ENCODE data around the gene ADAMTSL3. TPM values are rescaled to one million over a fixed set of nuclear protein-coding genes. Genes with fewer than 3 reads are reported as not detected.
A peak's percentile ranks its signal among the peaks of the same experiment; 100 is the strongest.

The ADAMTSL3 gene
- total RNA-seq, 4 donors from 2014 or later: 3.1 to 48.2 (median 24.6) TPM

DNA sequence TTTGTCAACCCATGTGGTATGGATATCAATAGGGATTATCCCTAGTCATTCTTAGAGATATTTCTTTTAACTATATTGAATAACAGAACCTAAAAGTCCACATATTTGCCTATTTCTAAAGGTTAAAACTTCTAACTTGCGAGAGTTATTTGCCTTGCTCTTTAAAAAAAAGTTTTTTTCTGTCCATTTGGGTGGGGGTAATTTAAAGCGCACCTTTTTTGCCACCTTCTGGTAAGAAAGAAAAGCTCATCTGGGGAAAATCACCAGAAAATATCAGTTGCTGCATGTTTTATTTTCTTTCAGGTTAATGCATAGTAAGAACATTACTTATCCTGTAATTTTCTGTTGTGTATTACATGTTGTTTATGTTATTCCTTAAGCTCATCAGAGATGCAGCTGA, 339.7 kb downstream of the ADAMTSL3 start:
- Histone ChIP-seq H3K4me1 (no peaks in the 10 kb centered on the region), H3K4me3 (no peak overlapping the region), H3K9me3 (no peaks in the 10 kb centered on the region), H3K27me3 (no peaks in the 10 kb centered on the region), H3K36me3 (no peaks in the 10 kb centered on the region), H3K27ac (no peak overlapping the region)
- no peak for TF ChIP-seq POLR2A (IDR thresholded peaks at IDR 0.05)
- TF ChIP-seq, protein P1, sequence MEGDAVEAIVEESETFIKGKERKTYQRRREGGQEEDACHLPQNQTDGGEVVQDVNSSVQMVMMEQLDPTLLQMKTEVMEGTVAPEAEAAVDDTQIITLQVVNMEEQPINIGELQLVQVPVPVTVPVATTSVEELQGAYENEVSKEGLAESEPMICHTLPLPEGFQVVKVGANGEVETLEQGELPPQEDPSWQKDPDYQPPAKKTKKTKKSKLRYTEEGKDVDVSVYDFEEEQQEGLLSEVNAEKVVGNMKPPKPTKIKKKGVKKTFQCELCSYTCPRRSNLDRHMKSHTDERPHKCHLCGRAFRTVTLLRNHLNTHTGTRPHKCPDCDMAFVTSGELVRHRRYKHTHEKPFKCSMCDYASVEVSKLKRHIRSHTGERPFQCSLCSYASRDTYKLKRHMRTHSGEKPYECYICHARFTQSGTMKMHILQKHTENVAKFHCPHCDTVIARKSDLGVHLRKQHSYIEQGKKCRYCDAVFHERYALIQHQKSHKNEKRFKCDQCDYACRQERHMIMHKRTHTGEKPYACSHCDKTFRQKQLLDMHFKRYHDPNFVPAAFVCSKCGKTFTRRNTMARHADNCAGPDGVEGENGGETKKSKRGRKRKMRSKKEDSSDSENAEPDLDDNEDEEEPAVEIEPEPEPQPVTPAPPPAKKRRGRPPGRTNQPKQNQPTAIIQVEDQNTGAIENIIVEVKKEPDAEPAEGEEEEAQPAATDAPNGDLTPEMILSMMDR (IDR thresholded peaks at IDR 0.05): no peak
- intact Hi-C loops (cut with DNase I; ENCODE audit: low total_unique reads): no loop called here
- DNase-seq: no peak

DNA sequence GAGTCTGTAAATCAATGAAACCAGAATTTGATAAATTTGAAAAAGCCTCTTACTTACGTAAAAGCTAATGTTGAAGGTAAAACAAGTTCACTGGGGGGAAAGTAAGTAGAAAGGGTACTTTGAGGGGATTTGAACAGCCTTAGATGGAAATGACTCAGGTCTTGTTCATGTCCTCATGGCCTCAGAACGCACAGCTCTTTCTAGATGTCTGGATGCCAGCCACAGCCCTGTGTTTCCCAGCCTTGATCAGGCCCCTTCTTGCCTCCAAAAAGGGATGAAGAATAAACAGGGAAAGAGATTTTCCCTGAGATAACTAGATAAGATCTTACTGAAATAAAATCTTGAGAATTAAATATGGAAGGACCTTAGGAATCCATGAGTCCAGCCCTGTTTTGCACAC, 344.6 kb downstream of the ADAMTSL3 start:
- DNase-seq: no peak
- no peaks in the 10 kb centered on the region for H3K4me1 ChIP-seq
- H3K27ac ChIP-seq: peak overlapping the region in 1 of 2 donors; percentile 6
- no peaks in the 10 kb centered on the region for H3K9me3 ChIP-seq
- H3K36me3 ChIP-seq: no peaks in the 10 kb centered on the region
- no peak for TF ChIP-seq POLR2A (IDR thresholded peaks at IDR 0.05)
- TF ChIP-seq, protein P1 (IDR thresholded peaks at IDR 0.05): no peak
- intact Hi-C loops (cut with DNase I; ENCODE audit: low total_unique reads): no loop called here
- H3K4me3 ChIP-seq: no peak overlapping the region
- H3K27me3 ChIP-seq: no peaks in the 10 kb centered on the region

DNA sequence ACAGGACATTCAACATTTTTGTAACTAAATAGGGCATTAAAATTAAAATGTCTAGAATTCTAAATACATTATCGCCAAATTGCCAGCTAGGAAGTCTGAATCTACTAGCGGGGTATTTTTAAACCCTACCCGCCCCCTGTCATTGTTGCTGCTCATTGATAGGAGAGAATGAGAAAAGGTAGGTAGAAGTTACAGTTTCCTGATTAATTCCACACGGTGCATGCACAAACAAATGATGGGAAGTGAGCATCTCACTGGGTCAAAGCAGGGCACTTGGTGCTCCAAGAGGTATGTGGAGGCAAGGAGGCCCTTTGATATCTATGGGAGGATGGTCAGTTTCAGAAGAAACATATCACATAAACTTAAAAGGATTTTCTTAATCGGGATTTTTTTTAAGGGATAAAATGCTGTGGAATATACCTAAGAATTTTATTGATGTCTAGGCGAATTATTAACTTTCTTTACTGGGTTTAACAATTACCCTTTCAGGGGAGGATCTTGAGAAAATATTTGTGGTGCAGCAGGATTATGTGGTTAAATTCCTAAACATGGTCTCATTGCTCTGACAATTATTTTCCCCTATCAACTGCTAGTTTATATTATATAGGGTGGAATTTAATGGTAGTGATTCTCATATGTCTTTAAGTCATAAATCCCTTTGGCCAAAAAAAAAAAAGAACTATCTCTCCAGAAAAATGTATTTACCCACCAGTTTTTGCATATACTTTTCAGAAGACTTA, 345.6 kb downstream of the ADAMTSL3 start:
- intact Hi-C loops (cut with DNase I; ENCODE audit: low total_unique reads): no loop called here
- H3K27me3 ChIP-seq: no peaks in the 10 kb centered on the region
- TF ChIP-seq, protein P1 (IDR thresholded peaks at IDR 0.05): no peak
- TF ChIP-seq POLR2A (IDR thresholded peaks at IDR 0.05): no peak
- no peak overlapping the region for H3K4me3 ChIP-seq
- H3K9me3 ChIP-seq: no peaks in the 10 kb centered on the region
- H3K4me1 ChIP-seq: no peaks in the 10 kb centered on the region
- no peak for DNase-seq
- no peaks in the 10 kb centered on the region for H3K36me3 ChIP-seq
- H3K27ac ChIP-seq: no peak overlapping the region

DNA sequence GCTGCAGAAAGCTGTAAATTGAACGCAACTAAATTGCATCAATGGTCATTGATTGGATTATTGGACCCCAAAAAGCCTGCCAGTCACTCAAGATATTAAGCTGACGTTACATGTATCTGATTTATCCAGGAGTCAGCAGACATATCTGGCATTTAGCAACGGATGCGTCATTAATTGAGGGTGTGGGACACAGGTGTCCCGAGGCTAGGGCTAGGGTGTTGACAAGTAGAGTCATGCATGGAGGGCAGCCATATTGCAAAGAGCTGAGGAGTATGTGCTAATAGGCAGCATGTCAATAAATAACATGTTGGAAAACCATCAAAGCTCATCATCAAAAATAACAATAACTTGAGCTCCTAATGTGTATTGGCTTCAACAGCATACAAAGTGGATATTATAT, 347.1 kb downstream of the ADAMTSL3 start:
- H3K4me3 ChIP-seq: no peak overlapping the region
- no peaks in the 10 kb centered on the region for H3K36me3 ChIP-seq
- intact Hi-C loops (cut with DNase I; ENCODE audit: low total_unique reads): no loop called here
- H3K27me3 ChIP-seq: no peaks in the 10 kb centered on the region
- TF ChIP-seq, protein P1 (IDR thresholded peaks at IDR 0.05): no peak
- TF ChIP-seq POLR2A (IDR thresholded peaks at IDR 0.05): no peak
- no peaks in the 10 kb centered on the region for H3K9me3 ChIP-seq
- H3K4me1 ChIP-seq: no peaks in the 10 kb centered on the region
- DNase-seq: no peak
- no peak overlapping the region for H3K27ac ChIP-seq

DNA sequence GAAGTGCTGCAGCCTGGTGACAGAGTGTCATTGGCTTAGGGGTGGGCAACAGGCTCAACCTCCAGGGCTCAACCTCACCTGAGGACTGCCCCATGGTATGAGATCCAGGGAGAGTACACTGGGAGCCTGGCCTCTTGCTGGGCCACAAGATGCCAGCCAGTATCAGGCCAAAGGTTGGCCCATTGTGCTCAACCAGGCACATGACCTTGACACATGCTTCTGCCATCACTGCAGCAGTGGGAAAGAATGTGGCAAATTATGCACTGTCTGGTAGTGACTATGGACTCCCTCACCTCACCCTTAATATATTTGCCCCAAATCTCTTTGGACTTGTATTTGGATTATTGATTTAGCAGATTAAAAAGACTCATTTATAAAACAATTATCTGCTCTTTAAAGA, 347.7 kb downstream of the ADAMTSL3 start:
- Histone ChIP-seq H3K27me3 (no peaks in the 10 kb centered on the region), H3K27ac (no peak overlapping the region), H3K36me3 (no peaks in the 10 kb centered on the region), H3K4me1 (no peaks in the 10 kb centered on the region), H3K4me3 (no peak overlapping the region), H3K9me3 (no peaks in the 10 kb centered on the region)
- intact Hi-C loops (cut with DNase I; ENCODE audit: low total_unique reads): no loop called here
- no peak for TF ChIP-seq POLR2A (IDR thresholded peaks at IDR 0.05)
- TF ChIP-seq, protein P1 (IDR thresholded peaks at IDR 0.05): no peak
- no peak for DNase-seq
